ENCODE measurements around the gene PAPSS2.

The PAPSS2 gene

DNA sequence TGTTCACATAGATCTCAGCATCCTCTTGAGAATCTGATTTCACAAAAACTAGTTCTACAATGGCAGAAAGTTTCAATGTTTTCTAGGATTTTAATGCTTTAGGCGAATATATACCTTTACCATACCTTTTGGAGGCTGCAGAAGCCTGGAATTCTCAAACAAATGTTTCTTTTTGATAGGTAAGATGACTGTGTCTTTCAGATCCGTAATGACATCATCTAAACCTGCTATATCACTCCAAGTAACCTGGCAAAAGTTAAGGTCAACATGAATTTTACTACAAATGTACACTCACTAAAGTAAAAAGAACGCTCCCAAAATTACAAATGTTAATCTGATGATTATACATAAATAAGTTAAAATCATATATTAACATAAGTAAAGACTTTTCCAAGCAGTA is 130.5 kb downstream of the PAPSS2 start:
- no peak for DNase-seq (ENCODE audit: low read depth in 3 of 3)

GRCh38 chr10:87794285-87794684 is 134.6 kb downstream of the PAPSS2 start:
- no peak for DNase-seq (ENCODE audit: low read depth in 3 of 3)

Measured in stimulated activated CD4-positive, alpha-beta T cell treated with anti-CD3 and anti-CD28 coated beads, TNF-alpha, amount 100 ng/mL, for 24 hours (primary cell).